Right cardiac atrium (tissue), 5 donors: ENCODE measurements around the gene CAPSL. TPM values are rescaled to one million over a fixed set of nuclear protein-coding genes. Genes with fewer than 3 reads are reported as not detected.
"Not testable (repeated sequence)": the region's sequence is repeated elsewhere in the genome, so short reads cannot be mapped to it uniquely, and the experiment has no call there.

ENCODE experiments used
- ATAC-seq, 2 donors: fragments of 200-7000 bp; cut with Tn5 transposase; one replicate each; pipeline versions ENCODE4 v1.8.0 to v1.9.1; 2020; ENCODE audit warnings: moderate library complexity in 2 of 2, mild to moderate bottlenecking in 1 of 2
- DNase-seq, 3 donors: peaks; one replicate each; pipeline ENCODE4 v3.0.0-alpha.2; 2020
- H3K27ac ChIP-seq: one replicate; pipeline ENCODE4 v1.5.1; 2013; ENCODE audit warnings: mild to moderate bottlenecking, low read length, control low read depth, moderate library complexity
- H3K27me3 ChIP-seq: one replicate; pipeline ENCODE4 v1.6.1; 2013; ENCODE audit not compliant: control insufficient read depth, insufficient read depth
- H3K4me1 ChIP-seq: one replicate; pipeline ENCODE4 v1.6.1; 2013; ENCODE audit warnings: low read length; ENCODE audit not compliant: control insufficient read depth, insufficient read depth
- H3K4me3 ChIP-seq: one replicate; pipeline ENCODE4 v1.5.1; 2013; ENCODE audit warnings: low read length, control low read depth
- H3K9me3 ChIP-seq: one replicate; pipeline ENCODE4 v1.6.1; 2013; ENCODE audit warnings: low read length; ENCODE audit not compliant: control insufficient read depth
- WGBS: extraction: QIAGEN DNeasy Blood & Tissue Kit; methylation state at CpG from one replicate; pipeline ENCODE4 v1.1.7; 2013; 5-methylcytosine and 5-hydroxymethylcytosine counted together
- intact Hi-C, 4 donors: fragments of 100-400 bp; cut with DNase I; formaldehyde crosslinking; loops; one replicate each; pipeline versions ENCODE4 v1.11.0 to v1.14.0; 2022 to 2023
- long read RNA-seq, 4 donors: library from polyadenylated mRNA; unstranded; transcript quantifications; one replicate each; pipeline ENCODE4 v2.0.0, GENCODE V29; 2020 to 2021
- polyA plus RNA-seq: library from polyadenylated mRNA; stranded (reverse); fragments of 200-250 nt; gene quantifications from one replicate; pipeline ENCODE4 v1.2.3, GENCODE V29; 2013
- total RNA-seq, 4 donors: library from RNA; stranded (reverse); fragmentation: NEBNext Ultra II Directional; extraction: Animal tissue kit (Norgen Biotek cat#: 25700); gene quantifications; one replicate each; pipeline ENCODE4 v1.2.1, GENCODE V29; 2021
- donor health status: healthy with polysubstance abuse.
- donor health status: DM: no; HTN: yes; CAD: no.
- donor health status: DM: no; HTN: no; CAD: no.
- donor health status: DM: no; HTN: yes; CAD: no; lungs with severe emphysema.
- donor health status: DM: yes; HTN: yes; CAD: no.

The CAPSL gene
- total RNA-seq (not detected), polyA plus RNA-seq (not detected)
- long read RNA-seq, donor 1, result 0 reads
- long read RNA-seq, donor 2, result 0 reads
- long read RNA-seq, donor 3, result 0 reads
- long read RNA-seq, donor 4, result 0 reads

DNA sequence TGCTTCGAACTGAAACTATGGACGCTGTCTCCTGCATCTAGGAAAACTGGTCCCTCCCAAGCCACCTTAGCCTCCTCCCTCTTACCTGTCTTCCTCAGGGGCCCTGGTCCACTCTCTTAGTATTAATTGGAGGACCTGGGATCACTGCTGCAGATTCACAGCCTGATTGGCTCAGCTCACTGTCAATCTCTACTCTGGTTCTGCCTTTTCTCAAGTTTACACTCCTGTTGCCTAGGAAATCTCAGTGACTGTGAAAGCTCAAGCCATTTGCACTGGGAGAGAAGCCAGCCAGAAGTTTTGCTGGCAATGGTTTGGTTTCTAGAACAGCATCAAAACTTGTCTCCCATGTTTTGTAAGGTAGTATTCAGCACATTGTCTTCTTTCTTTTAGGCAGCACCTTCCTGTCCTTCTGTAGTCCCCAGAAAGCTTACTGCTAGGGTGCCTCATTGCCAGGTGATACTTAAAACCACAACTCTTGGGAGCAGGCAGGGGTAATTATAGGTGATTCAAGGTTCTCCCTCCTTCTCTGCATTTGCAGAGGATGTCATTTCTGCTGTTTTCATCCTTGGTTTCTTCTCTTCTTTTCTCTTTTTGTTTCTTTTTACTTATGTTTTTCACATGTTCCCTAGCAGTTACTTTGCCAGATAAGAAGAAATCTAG is at the start of gene CAPSL:
TSS of gene CAPSL (minus strand) at position 55 of the 660 bp plus-strand sequence. CDS start 17,502 bp downstream, outside the sequence.
- intact Hi-C loops, result no loop called here
- Histone ChIP-seq H3K27me3 (no peaks in the 10 kb centered on the region), H3K4me1 (no peaks in the 10 kb centered on the region), H3K9me3 (no peaks in the 10 kb centered on the region), H3K4me3 (no peak within 1 kb of the TSS), H3K27ac (no peak within 1 kb of the TSS)
- ATAC-seq, result peak in 1 of 2 donors; percentile 55
- peak in 1 of 3 donors; percentile 45 for DNase-seq
- WGBS, result 43% methylated on average over 2 of the region's 2 CpGs

- Histone ChIP-seq H3K9me3 (no peaks in the 10 kb centered on the region), H3K27ac (no peak overlapping the region), H3K4me1 (no peaks in the 10 kb centered on the region), H3K4me3 (no peak overlapping the region), H3K27me3 (peaks cover 4% of the 10 kb centered on the region)
- ATAC-seq, result no peak
- intact Hi-C loops, result no loop called here
- DNase-seq, result no peak
- WGBS, result 55% methylated on average over 3 of the region's 3 CpGs
These were observed 49.4 kb upstream of the CAPSL start for GRCh38 chr5:35987776-35988175.

- Histone ChIP-seq H3K4me1 (no peaks in the 10 kb centered on the region), H3K27ac (no peak overlapping the region), H3K27me3 (no peaks in the 10 kb centered on the region), H3K4me3 (no peak overlapping the region), H3K9me3 (peaks cover 2% of the 10 kb centered on the region)
- DNase-seq, result no peak
- intact Hi-C loops, result no loop called here
- no peak for ATAC-seq
These were observed 41.3 kb upstream of the CAPSL start for GRCh38 chr5:35979715-35980114.

- H3K4me1 ChIP-seq, DNase-seq, H3K9me3 ChIP-seq, H3K4me3 ChIP-seq, H3K27ac ChIP-seq, H3K27me3 ChIP-seq, ATAC-seq, intact Hi-C loops: not testable (repeated sequence)
- 55% methylated on average over 3 of the region's 3 CpGs for WGBS
These were observed 38.4 kb upstream of the CAPSL start for GRCh38 chr5:35976859-35977258.

GRCh38 chr5:35974570-35974969 is 36.1 kb upstream of the CAPSL start:
- Histone ChIP-seq H3K27me3 (no peaks in the 10 kb centered on the region), H3K4me1 (no peaks in the 10 kb centered on the region), H3K9me3 (no peaks in the 10 kb centered on the region), H3K4me3 (no peak overlapping the region), H3K27ac (no peak overlapping the region)
- intact Hi-C loops, result no loop called here
- no peak for DNase-seq
- no peak for ATAC-seq
- WGBS, result 73% methylated on average over 4 of the region's 4 CpGs

DNA sequence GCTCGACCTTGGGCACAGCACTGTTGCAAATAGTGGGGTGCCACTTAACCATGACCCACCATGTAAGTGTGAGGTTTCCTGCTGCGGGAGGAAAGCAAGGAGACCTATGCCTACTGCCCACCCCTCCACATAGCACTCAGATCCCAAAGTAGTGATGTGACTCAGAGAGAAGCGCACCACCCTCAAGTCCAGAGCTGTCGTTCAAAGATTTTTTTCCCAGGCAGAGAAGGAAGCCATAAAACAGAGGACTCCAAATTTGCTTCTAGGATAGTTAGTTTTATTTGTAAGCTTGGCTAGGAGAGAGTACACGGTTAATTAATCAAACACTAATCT is 33.4 kb upstream of the CAPSL start:
- WGBS, result 75% methylated on average over 5 of the region's 5 CpGs
- no peak for ATAC-seq
- DNase-seq, result no peak
- Histone ChIP-seq H3K4me3 (no peak overlapping the region), H3K27ac (no peak overlapping the region), H3K9me3 (no peaks in the 10 kb centered on the region), H3K27me3 (no peaks in the 10 kb centered on the region), H3K4me1 (no peaks in the 10 kb centered on the region)
- intact Hi-C loops, result no loop called here

GRCh38 chr5:35971186-35971877 is 32.9 kb upstream of the CAPSL start:
- Histone ChIP-seq H3K27ac (no peak overlapping the region), H3K27me3 (no peaks in the 10 kb centered on the region)
- intact Hi-C loops, result no loop called here

DNA sequence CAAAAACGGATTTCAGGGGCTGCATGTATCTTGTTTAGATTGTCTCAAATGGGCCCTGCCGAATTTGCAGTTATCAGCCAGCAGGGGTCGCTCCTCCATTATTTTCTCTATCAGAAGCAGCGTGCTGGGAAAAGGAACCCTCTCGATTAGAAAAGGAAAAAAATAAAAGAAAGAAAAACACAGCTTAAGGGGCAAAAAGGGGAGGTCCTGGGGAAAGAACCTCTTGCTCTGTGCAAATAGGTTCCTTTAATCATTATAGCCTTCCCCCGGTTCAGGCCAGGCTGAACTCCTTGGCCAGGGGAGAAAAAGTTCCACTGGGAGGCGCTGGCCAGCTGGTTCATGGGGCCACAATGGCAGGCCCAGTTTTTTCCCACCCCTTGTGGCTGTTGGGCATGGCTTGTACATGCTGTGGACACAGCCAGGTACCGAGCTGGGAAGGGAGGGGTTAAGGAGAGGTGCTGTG is 25.0 kb upstream of the CAPSL start:
- ATAC-seq (no peak), DNase-seq (no peak)
- no peaks in the 10 kb centered on the region for H3K27me3 ChIP-seq
- no peak overlapping the region for H3K4me3 ChIP-seq
- intact Hi-C loops, result no loop called here
- no peak overlapping the region for H3K27ac ChIP-seq
- H3K9me3 ChIP-seq, result peaks cover 4% of the 10 kb centered on the region
- no peaks in the 10 kb centered on the region for H3K4me1 ChIP-seq
- 46% methylated on average over 8 of the region's 8 CpGs for WGBS

More at GRCh38 chr5:35971186-35971877, 32.9 kb upstream of the CAPSL start:
- Histone ChIP-seq H3K4me3 (no peak overlapping the region), H3K9me3 (no peaks in the 10 kb centered on the region), H3K4me1 (no peaks in the 10 kb centered on the region)
- ATAC-seq (no peak), DNase-seq (no peak)
- WGBS, result 79% methylated on average over 4 of the region's 4 CpGs

DNA sequence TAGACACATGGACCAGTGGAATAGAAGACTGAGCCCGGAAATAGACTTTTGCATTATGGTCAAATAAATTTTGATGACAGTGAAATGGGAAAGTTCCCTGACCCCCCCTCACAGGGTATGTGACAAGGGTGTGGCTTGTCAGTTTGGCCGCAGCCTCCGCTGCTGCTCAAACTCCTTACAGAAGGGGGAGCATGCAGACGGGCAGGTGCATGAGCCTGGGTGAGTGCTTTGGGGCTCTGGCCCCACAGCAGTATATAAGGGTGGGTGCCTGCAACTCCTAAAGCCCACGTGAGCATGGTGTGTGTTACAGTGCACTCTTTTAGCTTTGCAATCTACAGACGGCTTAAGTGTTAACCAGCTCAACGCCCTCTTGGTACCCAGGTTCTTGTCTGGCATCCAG is 21.9 kb upstream of the CAPSL start:
- no peaks in the 10 kb centered on the region for H3K27me3 ChIP-seq
- DNase-seq (no peak), ATAC-seq (no peak)
- WGBS, result 61% methylated on average over 7 of the region's 7 CpGs
- no peak overlapping the region for H3K27ac ChIP-seq
- intact Hi-C loops, result no loop called here
- H3K9me3 ChIP-seq, result peaks cover 4% of the 10 kb centered on the region
- no peak overlapping the region for H3K4me3 ChIP-seq
- H3K4me1 ChIP-seq, result no peaks in the 10 kb centered on the region

- DNase-seq (no peak), ATAC-seq (no peak)
- Histone ChIP-seq H3K9me3 (peaks cover 3% of the 10 kb centered on the region), H3K4me3 (no peak overlapping the region), H3K27ac (no peak overlapping the region), H3K27me3 (no peaks in the 10 kb centered on the region), H3K4me1 (no peaks in the 10 kb centered on the region)
- intact Hi-C loops, result no loop called here
- WGBS, result 84% methylated on average over 1 of the region's 1 CpG
These were observed 18.0 kb upstream of the CAPSL start for GRCh38 chr5:35956429-35956828.

DNA sequence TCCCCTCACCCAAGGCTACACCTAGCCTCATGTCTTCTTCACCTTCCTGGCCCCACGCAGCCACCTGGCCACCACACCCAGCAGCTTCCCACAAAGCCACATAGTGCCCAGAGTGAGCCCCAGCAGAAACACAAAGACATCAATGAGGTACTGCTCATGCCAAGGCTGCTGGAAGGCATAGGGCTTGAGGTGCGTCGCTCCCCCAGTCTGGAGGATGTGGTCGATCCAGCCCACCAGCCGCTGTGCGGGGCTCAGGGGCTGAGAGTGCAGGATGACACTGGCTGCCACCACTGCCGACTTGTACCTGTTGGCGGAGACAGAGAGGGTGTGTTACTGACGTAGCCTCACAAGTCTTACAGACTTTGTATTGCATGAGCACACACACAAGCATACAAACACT is 15.8 kb upstream of the CAPSL start:
- H3K27me3 ChIP-seq, result no peaks in the 10 kb centered on the region
- no peak overlapping the region for H3K4me3 ChIP-seq
- WGBS, result 70% methylated on average over 9 of the region's 9 CpGs
- no peak overlapping the region for H3K27ac ChIP-seq
- no peaks in the 10 kb centered on the region for H3K4me1 ChIP-seq
- intact Hi-C loops, result no loop called here
- no peaks in the 10 kb centered on the region for H3K9me3 ChIP-seq
- DNase-seq (no peak), ATAC-seq (no peak)
